GM23248 (cell line): Measurements from ENCODE around the gene TMED5. TPM values are rescaled to one million over a fixed set of nuclear protein-coding genes. Genes with fewer than 3 reads are reported as not detected.
"Not testable (repeated sequence)": the region's sequence is repeated elsewhere in the genome, so short reads cannot be mapped to it uniquely, and the experiment has no call there.

Experiments
- DNase-seq: peaks from one replicate; pipeline ENCODE4 v3.0.0-alpha.2; 2015
- H2AFZ ChIP-seq: fragments of 200-600 bp; sonication (generic); 2 replicates; pipeline ENCODE4 v1.6.1; 2016; ENCODE audit warnings: antibody characterized with exemption
- H3F3A ChIP-seq: fragments of 200-600 bp; sonication (generic); 2 replicates; pipeline ENCODE4 v1.6.1; 2016; ENCODE audit warnings: mild to moderate bottlenecking, antibody characterized with exemption, mixed run types; ENCODE audit not compliant: insufficient read depth
- H3K27ac ChIP-seq: fragments of 200-600 bp; sonication (generic); 2 replicates; pipeline ENCODE4 v1.5.1; 2016; ENCODE audit warnings: mild to moderate bottlenecking
- H3K27me3 ChIP-seq: fragments of 200-600 bp; sonication (generic); replicated peaks from 2 replicates; pipeline ENCODE4 v1.6.1; 2016; ENCODE audit warnings: mild to moderate bottlenecking; ENCODE audit not compliant: insufficient read depth
- H3K36me3 ChIP-seq: fragments of 200-600 bp; sonication (generic); 2 replicates; pipeline ENCODE4 v1.6.1; 2016; ENCODE audit warnings: low read depth, mild to moderate bottlenecking
- H3K4me1 ChIP-seq: fragments of 200-600 bp; sonication (generic); 2 replicates; pipeline ENCODE4 v1.6.1; 2016; ENCODE audit warnings: mild to moderate bottlenecking; ENCODE audit not compliant: insufficient read depth
- H3K4me2 ChIP-seq: fragments of 200-600 bp; sonication (generic); one replicate; pipeline ENCODE4 v1.6.1; 2016; ENCODE audit warnings: mild to moderate bottlenecking; ENCODE audit not compliant: unreplicated experiment
- H3K4me3 ChIP-seq: fragments of 200-600 bp; sonication (generic); 2 replicates; pipeline ENCODE4 v1.5.1; 2016; ENCODE audit warnings: mild to moderate bottlenecking
- H3K79me2 ChIP-seq: fragments of 200-600 bp; sonication (generic); 2 replicates; pipeline ENCODE4 v1.6.1; 2016; ENCODE audit warnings: mild to moderate bottlenecking; ENCODE audit not compliant: insufficient read depth
- H3K9ac ChIP-seq: fragments of 200-600 bp; sonication (generic); 2 replicates; pipeline ENCODE4 v1.6.1; 2016; ENCODE audit warnings: mild to moderate bottlenecking
- H3K9me2 ChIP-seq: fragments of 200-600 bp; sonication (generic); 2 replicates; pipeline ENCODE4 v1.6.1; 2016; ENCODE audit warnings: mixed run types, mild to moderate bottlenecking, moderate library complexity; ENCODE audit not compliant: insufficient read depth
- H3K9me3 ChIP-seq: fragments of 200-600 bp; sonication (generic); one replicate; pipeline ENCODE4 v1.6.1; 2017; ENCODE audit warnings: low read depth
- H4K20me1 ChIP-seq: fragments of 200-600 bp; sonication (generic); 2 replicates; pipeline ENCODE4 v1.6.0; 2016; ENCODE audit not compliant: insufficient read depth
- EZH2 ChIP-seq: fragments of 200-600 bp; sonication (generic); IDR thresholded peaks from 2 replicates; pipeline ENCODE4 v1.6.1; 2018; ENCODE audit warnings: antibody characterized with exemption, mild to moderate bottlenecking; ENCODE audit not compliant: insufficient read depth, poor library complexity, severe bottlenecking
- EZH2phosphoT487 ChIP-seq: fragments of 200-600 bp; sonication (generic); IDR thresholded peaks from 2 replicates; pipeline ENCODE4 v1.6.1; 2018; ENCODE audit warnings: antibody characterized with exemption, moderate library complexity, mild to moderate bottlenecking, low read depth; ENCODE audit not compliant: insufficient read depth
- WGBS, 2 experiments: methylation state at CpG; one replicate each; pipeline ENCODE4 v1.1.6; 2015 to 2017; ENCODE audit warnings: low lambda C conversion rate in 2 of 2, low coverage in 1 of 2; ENCODE audit errors: missing lambda C conversion rate in 2 of 2; 5-methylcytosine and 5-hydroxymethylcytosine counted together
- in situ Hi-C: fragments of 300-500 bp; cut with MboI; formaldehyde crosslinking; loops from 2 replicates; pipeline ENCODE4 v1.15.0; 2020
- polyA plus RNA-seq: library from polyadenylated mRNA; unstranded; fragments of >200 nt; fragmentation: Nextera tagmentation; extraction: Ambion mirVana; gene quantifications from 2 replicates; pipeline ENCODE4 v1.2.1, GENCODE V29; 2016
- total RNA-seq: library from RNA; depleted of rRNA; stranded (reverse); fragments of >200 nt; shearing (Covaris generic); gene quantifications from 2 replicates; pipeline ENCODE4 v1.2.3, GENCODE V29; 2014

Gene TMED5
- total and polyA plus RNA-seq, 2 experiments from 2014 or later, result 39.0 to 49.2 TPM

DNA sequence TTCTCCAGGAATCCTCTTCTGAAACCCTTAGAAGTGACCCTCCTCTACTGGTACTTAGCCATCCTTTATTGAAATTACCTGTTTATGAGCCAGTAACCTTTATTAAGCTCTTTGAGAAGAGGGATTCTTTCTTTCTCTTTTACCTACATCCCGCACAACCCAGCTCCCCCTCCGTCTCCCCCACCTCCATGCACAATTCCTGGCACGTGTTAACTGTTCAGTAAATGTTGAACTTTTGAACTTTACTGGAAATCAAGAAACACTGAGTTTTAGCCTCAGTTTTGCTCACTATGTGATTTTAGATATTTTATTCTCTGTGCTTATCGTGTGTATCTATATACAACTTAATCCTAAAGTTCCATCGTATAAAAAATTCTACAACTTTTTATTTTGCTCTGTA is 1.8 kb downstream of the TMED5 start:
- Histone ChIP-seq H3K79me2 (peaks cover 83% of the 10 kb centered on the region), H3K9ac (peak overlapping the region; percentile 99), H3K9me2 (no peaks in the 10 kb centered on the region), H3K27me3 (no peaks in the 10 kb centered on the region), H2AFZ (no peak overlapping the region), H3K9me3 (no peaks in the 10 kb centered on the region), H3K4me1 (peaks cover 22% of the 10 kb centered on the region; the same call in 1 of the 2 replicates), H3K4me2 (peak overlapping the region; percentile 88), H3K36me3 (peaks cover 4% of the 10 kb centered on the region; the same call in 1 of the 2 replicates), H3K4me3 (peak overlapping the region; percentile 91), H3K27ac (peak overlapping the region; percentile 99), H4K20me1 (no peaks in the 10 kb centered on the region; the same call in 1 of the 2 replicates), H3F3A (peaks cover 26% of the 10 kb centered on the region)
- TF ChIP-seq EZH2 (no peak), EZH2phosphoT487 (no peak)
- in situ Hi-C loops, result no loop called here
- DNase-seq, result peak; percentile 25
- WGBS, 2 experiments, result 24 to 25% methylated on average over 5 of the region's 5 CpGs

DNA sequence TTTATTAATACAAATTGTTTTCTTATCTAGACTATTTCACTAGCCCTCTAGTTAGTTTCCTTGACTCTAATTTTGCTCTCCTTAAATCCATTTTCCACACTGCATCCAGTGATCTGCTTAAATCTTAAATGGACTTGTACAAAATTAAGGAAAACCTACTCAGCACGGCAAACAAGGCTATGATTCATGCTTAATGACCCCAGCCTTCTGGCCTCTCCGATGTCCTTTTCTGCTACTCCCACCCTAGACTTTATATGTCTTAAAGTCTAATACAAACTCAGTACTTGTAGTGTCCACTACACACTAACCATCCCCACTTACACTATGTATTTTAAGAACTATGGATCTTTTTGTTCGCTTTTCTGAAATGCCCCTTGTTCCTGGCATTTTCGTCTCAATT is 2.2 kb downstream of the TMED5 start:
- H3K4me3 ChIP-seq, result peak overlapping the region; percentile 91
- H3K27ac ChIP-seq, result peak overlapping the region; percentile 99
- peaks cover 26% of the 10 kb centered on the region for H3F3A ChIP-seq
- no peak for TF ChIP-seq EZH2phosphoT487
- no peak for TF ChIP-seq EZH2
- H3K36me3 ChIP-seq, result peaks cover 4% of the 10 kb centered on the region; the same call in 1 of the 2 replicates
- in situ Hi-C loops, result no loop called here
- H4K20me1 ChIP-seq, result no peaks in the 10 kb centered on the region; the same call in 1 of the 2 replicates
- H2AFZ ChIP-seq, result no peak overlapping the region
- H3K9me3 ChIP-seq, result no peaks in the 10 kb centered on the region
- no peaks in the 10 kb centered on the region for H3K27me3 ChIP-seq
- H3K9me2 ChIP-seq, result no peaks in the 10 kb centered on the region
- H3K4me1 ChIP-seq, result peaks cover 22% of the 10 kb centered on the region; the same call in 1 of the 2 replicates
- WGBS, 2 experiments, result 21 to 27% methylated on average over 4 of the region's 4 CpGs
- peaks cover 83% of the 10 kb centered on the region for H3K79me2 ChIP-seq
- peak overlapping the region; percentile 88 for H3K4me2 ChIP-seq
- peak; percentile 63 for DNase-seq
- H3K9ac ChIP-seq, result peak overlapping the region; percentile 99

DNA sequence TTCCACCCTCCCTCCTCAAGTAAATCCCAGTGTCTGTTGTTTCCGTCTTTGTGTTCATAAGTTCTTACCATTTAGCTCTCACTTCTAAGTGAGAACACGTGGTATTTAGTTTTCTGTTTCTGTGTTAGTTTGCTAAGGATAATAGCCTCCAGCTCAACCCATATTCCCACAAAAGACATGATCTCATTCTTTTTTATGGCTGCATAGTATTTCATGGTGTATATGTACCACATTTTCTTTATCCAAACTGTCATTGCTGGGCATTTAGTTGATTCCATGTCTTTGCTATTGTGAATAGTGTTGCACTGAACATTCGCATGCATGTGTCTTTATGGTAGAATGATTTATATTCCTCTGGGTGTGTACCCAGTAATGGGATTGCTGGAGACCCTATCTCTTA is 5.6 kb downstream of the TMED5 start:
- H3K4me2 ChIP-seq, H3K36me3 ChIP-seq, DNase-seq, H3K27ac ChIP-seq, H4K20me1 ChIP-seq, H3K9me3 ChIP-seq, H3K9me2 ChIP-seq, H3K4me3 ChIP-seq, H3K9ac ChIP-seq, H2AFZ ChIP-seq, H3K27me3 ChIP-seq, in situ Hi-C loops: not testable (repeated sequence)
- Histone ChIP-seq H3K79me2 (peaks cover 97% of the 10 kb centered on the region), H3K4me1 (0 out of 2 replicates have a peak, but pooled peaks cover 26% of the 10 kb centered on the region), H3F3A (peaks cover 27% of the 10 kb centered on the region)
- 95 to 100% methylated on average over 3 of the region's 3 CpGs for WGBS, 2 experiments

DNA sequence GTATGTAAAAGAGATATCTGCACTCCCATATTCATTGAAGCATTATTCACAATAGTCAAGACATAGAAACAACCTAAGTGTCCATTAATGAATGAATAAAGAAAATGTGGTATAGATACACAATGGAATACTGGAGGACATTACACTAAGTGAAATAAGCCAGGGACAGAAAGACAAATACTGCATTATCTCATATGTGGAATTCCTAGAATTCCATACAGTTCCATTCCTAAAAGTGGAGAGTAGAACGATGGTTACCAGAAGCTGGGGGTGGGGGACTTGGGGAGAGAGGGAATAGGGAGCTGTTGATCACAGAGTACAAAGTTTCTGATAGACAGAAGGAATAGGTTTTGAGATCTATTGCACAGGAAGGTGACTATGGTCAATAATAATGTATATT is 7.4 kb downstream of the TMED5 start:
- H3K9me2 ChIP-seq, result no peaks in the 10 kb centered on the region
- 50 to 56% methylated on average over 1 of the region's 1 CpG for WGBS, 2 experiments
- no peak overlapping the region for H3K4me3 ChIP-seq
- DNase-seq, result no peak
- H3K36me3 ChIP-seq, result peaks cover 4% of the 10 kb centered on the region; the same call in 1 of the 2 replicates
- TF ChIP-seq EZH2phosphoT487, result no peak
- TF ChIP-seq EZH2, result no peak
- in situ Hi-C loops, result no loop called here
- peaks cover 6% of the 10 kb centered on the region; the same call in 1 of the 2 replicates for H4K20me1 ChIP-seq
- H3F3A ChIP-seq, result peaks cover 10% of the 10 kb centered on the region
- no peaks in the 10 kb centered on the region for H3K27me3 ChIP-seq
- H2AFZ ChIP-seq, result no peak overlapping the region
- no peaks in the 10 kb centered on the region for H3K9me3 ChIP-seq
- 0 out of 2 replicates have a peak, but pooled peaks cover 21% of the 10 kb centered on the region for H3K4me1 ChIP-seq
- no peak overlapping the region for H3K9ac ChIP-seq
- peaks cover 100% of the 10 kb centered on the region for H3K79me2 ChIP-seq
- no peak overlapping the region for H3K4me2 ChIP-seq
- no peak overlapping the region for H3K27ac ChIP-seq

GRCh38 chr1:93171549-93172034 is 8.6 kb downstream of the TMED5 start:
- Histone ChIP-seq H3K4me2 (no peak overlapping the region), H3F3A (peaks cover 6% of the 10 kb centered on the region; the same call in 1 of the 2 replicates), H3K27me3 (no peaks in the 10 kb centered on the region), H2AFZ (no peak overlapping the region), H3K9ac (no peak overlapping the region), H3K79me2 (peaks cover 100% of the 10 kb centered on the region), H4K20me1 (peaks cover 10% of the 10 kb centered on the region; the same call in 1 of the 2 replicates), H3K4me1 (0 out of 2 replicates have a peak, but pooled peaks cover 10% of the 10 kb centered on the region), H3K9me2 (no peaks in the 10 kb centered on the region), H3K4me3 (no peak overlapping the region), H3K36me3 (peaks cover 15% of the 10 kb centered on the region), H3K9me3 (no peaks in the 10 kb centered on the region), H3K27ac (no peak overlapping the region)
- in situ Hi-C loops, result no loop called here
- DNase-seq, result no peak
- 92 to 97% methylated on average over 1 of the region's 1 CpG for WGBS, 2 experiments
- TF ChIP-seq EZH2phosphoT487 (no peak), EZH2 (no peak)

DNA sequence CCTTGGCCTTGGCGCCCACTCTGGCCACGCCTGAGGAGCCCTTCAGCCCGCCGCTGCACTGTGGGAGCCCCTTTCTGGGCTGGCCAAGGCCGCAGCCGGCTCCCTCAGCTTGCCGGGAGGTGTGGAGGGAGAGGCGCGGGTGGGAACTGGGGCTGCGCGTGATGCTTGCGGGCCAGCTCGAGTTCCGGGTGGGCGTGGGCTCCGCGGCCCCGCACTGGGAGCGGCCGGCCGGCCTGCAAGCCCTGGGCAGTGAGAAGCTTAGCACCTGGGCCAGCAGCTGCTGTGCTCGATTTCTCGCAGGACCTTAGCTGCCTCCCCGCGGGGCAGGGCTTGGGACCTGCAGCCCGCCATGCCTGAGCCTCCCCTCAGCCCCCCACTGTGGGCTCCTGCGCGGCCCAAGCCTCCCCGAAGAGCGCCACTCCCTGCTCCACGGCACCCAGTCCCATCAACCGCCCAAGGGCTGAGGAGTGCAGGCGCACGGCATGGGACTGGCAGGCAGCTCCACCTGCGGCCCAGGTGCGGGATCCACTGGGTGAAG is 10.0 kb downstream of the TMED5 start:
- H3K27ac ChIP-seq, H3K9ac ChIP-seq, H2AFZ ChIP-seq, in situ Hi-C loops, H3K4me1 ChIP-seq, DNase-seq, H3K4me3 ChIP-seq, H3F3A ChIP-seq, H3K27me3 ChIP-seq, H3K9me2 ChIP-seq, H3K4me2 ChIP-seq, H3K9me3 ChIP-seq: not testable (repeated sequence)
- WGBS, 2 experiments, result 99 to 100% methylated on average over 20 to 36 of the region's 36 CpGs
- Histone ChIP-seq H3K36me3 (peaks cover 15% of the 10 kb centered on the region), H3K79me2 (peaks cover 100% of the 10 kb centered on the region), H4K20me1 (peaks cover 12% of the 10 kb centered on the region; the same call in 1 of the 2 replicates)
